Measurements from ENCODE around the gene MRPL12. TPM values are rescaled to one million over a fixed set of nuclear protein-coding genes. Genes with fewer than 3 reads are reported as not detected.

Gene MRPL12
- total and polyA plus RNA-seq, 12 donors, result 24.0 to 159 (median 85.6) TPM

DNA sequence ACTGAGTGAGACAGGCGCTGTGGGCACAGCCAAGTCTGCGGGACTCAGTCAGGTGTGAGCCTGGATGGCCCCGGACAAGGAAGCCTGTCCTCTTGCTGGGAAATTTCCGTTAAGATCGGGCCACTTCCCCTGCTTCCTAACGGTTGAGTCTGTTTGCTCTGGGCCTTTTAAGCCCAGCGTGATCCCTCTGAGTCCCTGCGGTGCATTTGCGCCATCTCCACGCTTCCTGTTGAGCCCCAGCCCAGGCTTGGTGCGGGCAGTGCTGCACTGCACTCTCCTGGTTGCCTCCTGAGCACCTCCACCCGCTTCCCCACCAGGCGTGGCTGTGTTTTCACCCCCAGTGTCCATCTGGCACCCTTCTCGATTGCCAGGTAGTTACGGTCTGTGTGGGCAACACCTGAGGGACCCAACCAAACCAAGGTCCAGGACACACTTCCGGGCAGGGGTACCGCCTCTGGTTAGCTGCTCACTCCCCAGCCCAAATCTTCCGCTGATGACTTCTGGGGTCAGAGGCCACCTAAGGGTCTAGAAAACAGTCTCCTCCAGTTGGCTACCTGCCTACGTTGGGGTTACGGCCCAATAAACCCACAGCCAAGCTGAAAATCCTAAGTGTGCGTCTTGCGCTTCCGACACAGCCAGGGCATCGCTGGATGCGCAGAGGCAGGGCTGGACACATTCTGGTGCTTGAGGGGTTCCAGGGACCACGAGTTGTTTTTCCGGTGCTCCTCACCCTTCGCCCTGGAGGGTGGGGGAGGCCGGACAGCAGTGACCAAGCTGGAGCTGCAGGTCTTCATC is 7.5 kb downstream of the MRPL12 start:
- peak overlapping the region in 1 of 4 donors; percentile 26 for H3K4me3 ChIP-seq
- 16 to 49% (median 26%) methylated on average over 7 to 29 of the region's 29 CpGs for WGBS, 4 donors
- no peaks in the 10 kb centered on the region for H3K27me3 ChIP-seq
- H3K36me3 ChIP-seq (replicated peaks in 1 of 2), result peaks cover 0 to 22% of the 10 kb centered on the region in 2 donors
- peaks cover 15 to 31% of the 10 kb centered on the region in 2 donors for H3K4me1 ChIP-seq (replicated peaks in 1 of 2)
- no peaks in the 10 kb centered on the region for H3K9me3 ChIP-seq (replicated peaks in 1 of 3)
- intact Hi-C loops (cut with DNase I), result no loop called here
- no peak for DNase-seq
- no peak for TF ChIP-seq POLR2A (IDR thresholded peaks at IDR 0.05)
- TF ChIP-seq, protein P1, sequence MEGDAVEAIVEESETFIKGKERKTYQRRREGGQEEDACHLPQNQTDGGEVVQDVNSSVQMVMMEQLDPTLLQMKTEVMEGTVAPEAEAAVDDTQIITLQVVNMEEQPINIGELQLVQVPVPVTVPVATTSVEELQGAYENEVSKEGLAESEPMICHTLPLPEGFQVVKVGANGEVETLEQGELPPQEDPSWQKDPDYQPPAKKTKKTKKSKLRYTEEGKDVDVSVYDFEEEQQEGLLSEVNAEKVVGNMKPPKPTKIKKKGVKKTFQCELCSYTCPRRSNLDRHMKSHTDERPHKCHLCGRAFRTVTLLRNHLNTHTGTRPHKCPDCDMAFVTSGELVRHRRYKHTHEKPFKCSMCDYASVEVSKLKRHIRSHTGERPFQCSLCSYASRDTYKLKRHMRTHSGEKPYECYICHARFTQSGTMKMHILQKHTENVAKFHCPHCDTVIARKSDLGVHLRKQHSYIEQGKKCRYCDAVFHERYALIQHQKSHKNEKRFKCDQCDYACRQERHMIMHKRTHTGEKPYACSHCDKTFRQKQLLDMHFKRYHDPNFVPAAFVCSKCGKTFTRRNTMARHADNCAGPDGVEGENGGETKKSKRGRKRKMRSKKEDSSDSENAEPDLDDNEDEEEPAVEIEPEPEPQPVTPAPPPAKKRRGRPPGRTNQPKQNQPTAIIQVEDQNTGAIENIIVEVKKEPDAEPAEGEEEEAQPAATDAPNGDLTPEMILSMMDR (IDR thresholded peaks at IDR 0.05), result no peak
- peak overlapping the region in 3 of 5 donors; percentile 69 to 86 (median 74) for H3K27ac ChIP-seq

DNA sequence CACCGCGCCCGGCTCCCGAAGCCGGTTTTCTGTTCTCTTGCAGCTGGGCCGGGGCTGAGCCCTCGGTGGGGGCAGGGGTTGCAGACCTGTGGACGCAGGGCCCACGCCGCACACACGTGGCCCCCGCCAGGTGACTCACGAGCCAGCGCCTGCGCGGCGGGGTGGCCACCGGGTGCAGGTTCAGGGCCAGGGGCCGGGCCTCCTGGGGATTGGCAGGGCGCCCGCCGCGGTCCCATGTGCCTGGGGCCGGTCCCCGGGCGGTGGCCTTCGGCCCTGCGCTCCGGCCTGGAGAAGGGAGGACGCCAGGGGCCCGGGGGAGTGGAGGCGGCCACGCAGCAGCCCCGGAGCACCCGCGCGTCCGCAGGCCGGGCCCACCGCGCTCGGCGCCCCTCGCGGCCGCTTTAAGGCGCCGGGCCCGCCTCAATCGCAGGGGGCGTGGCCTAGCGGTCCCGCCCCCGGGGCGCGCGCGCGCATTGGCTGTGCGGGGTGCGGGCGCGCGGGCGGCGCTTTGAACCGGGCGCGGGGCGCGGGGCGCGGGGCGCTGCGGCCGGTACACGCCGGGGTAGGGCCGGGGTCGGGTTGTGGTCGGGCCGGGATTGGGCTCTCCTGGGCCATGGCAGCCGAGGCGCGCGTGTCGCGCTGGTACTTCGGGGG is 8.8 kb downstream of the MRPL12 start, which contains the start of gene SLC25A10:
Gene SLC25A10 (plus strand): TSS at position 471 of the 654 bp plus-strand sequence. CDS start 143 bp downstream, at position 614.
- intact Hi-C loops (cut with DNase I), result no loop called here
- DNase-seq, result peak; percentile 90 to 94 (median 91)
- Histone ChIP-seq H3K27ac (peak within 1 kb of the TSS; percentile 13 to 86 (median 69)), H3K36me3 (replicated peaks in 1 of 2) (peaks cover 0 to 10% of the 10 kb centered on the region in 2 donors), H3K9me3 (replicated peaks in 1 of 3) (no peaks in the 10 kb centered on the region), H3K27me3 (no peaks in the 10 kb centered on the region), H3K4me1 (replicated peaks in 1 of 2) (peaks cover 15 to 32% of the 10 kb centered on the region in 2 donors), H3K4me3 (peak within 1 kb of the TSS in 3 of 4 donors; percentile 32 to 91 (median 49))
- TF ChIP-seq, protein P1 (IDR thresholded peaks at IDR 0.05), result peak in 2 of 6 experiments; percentile 12 to 35
- peak; percentile 34 to 83 for TF ChIP-seq POLR2A (IDR thresholded peaks at IDR 0.05)
- 0 to 1% (median 0%) methylated on average over 5 to 81 of the region's 89 CpGs for WGBS, 4 donors

DNA sequence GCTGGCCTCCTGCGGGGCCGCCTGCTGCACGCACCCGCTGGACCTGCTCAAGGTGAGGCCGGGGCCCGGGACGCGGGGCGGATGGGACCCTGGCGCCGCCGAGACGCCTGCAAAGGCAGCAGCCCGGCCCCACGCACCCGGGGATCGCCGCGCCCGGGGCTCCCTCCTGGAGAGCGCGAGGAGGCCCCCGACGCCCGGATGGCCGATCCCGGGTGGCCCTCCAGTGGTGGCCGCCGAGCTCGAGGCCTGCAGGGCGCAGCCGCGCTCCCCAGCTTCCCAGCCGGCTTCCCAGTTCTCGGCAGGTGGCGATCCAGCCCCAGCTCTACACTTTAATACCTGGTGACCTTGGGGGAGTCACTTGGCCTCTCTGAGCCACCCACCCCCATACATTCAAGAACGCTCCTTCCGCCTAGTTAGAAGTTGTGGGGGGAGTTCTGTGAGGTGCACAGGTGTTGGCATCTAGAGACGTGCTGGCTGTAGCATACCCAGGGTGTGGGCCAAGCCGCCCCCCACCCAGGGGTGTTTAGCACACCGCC is 9.4 kb downstream of the MRPL12 start:
- H3K36me3 ChIP-seq (replicated peaks in 1 of 2), result peaks cover 0 to 4% of the 10 kb centered on the region in 2 donors
- peak overlapping the region in 3 of 4 donors; percentile 32 to 91 (median 43) for H3K4me3 ChIP-seq
- no peaks in the 10 kb centered on the region for H3K27me3 ChIP-seq
- 3 to 24% (median 4%) methylated on average over 5 to 41 of the region's 41 CpGs; no CpG with 5 or more reads in 1 of the 4 donors for WGBS, 4 donors
- no peak for TF ChIP-seq POLR2A (IDR thresholded peaks at IDR 0.05)
- TF ChIP-seq, protein P1 (IDR thresholded peaks at IDR 0.05), result no peak
- intact Hi-C loops (cut with DNase I), result no loop called here
- peaks cover 15 to 32% of the 10 kb centered on the region in 2 donors for H3K4me1 ChIP-seq (replicated peaks in 1 of 2)
- peak overlapping the region in 2 of 5 donors; percentile 19 to 86 for H3K27ac ChIP-seq
- H3K9me3 ChIP-seq (replicated peaks in 1 of 3), result no peaks in the 10 kb centered on the region
- peak in 3 of 7 donors; percentile 27 to 50 (median 35) for DNase-seq
